Activated naive CD8-positive, alpha-beta T cell treated with anti-CD3 and anti-CD28 coated beads, Interleukin-2, amount 50 U/mL, for 24 hours (primary cell): Measurements from ENCODE around the gene BDKRB2.

Experiments
- ATAC-seq: fragments of 150-1000 bp; cut with Tn5 transposase; one replicate; pipeline ENCODE4 v1.10.0; 2021
- DNase-seq: peaks from one replicate; pipeline ENCODE4 v3.0.0; 2021
- H3K27ac Mint-ChIP-seq: one replicate; pipeline ENCODE4 v1.8.0; 2021; ENCODE audit warnings: mild to moderate bottlenecking, mixed read lengths
- H3K27me3 Mint-ChIP-seq: one replicate; pipeline ENCODE4 v1.8.0; 2021; ENCODE audit warnings: mixed read lengths
- H3K36me3 Mint-ChIP-seq: one replicate; pipeline ENCODE4 v1.8.0; 2021; ENCODE audit warnings: low read depth, mixed read lengths
- H3K4me1 Mint-ChIP-seq: one replicate; pipeline ENCODE4 v1.8.0; 2021; ENCODE audit warnings: mixed read lengths
- H3K4me3 Mint-ChIP-seq: one replicate; pipeline ENCODE4 v1.8.0; 2021; ENCODE audit warnings: mild to moderate bottlenecking, moderate library complexity, mixed read lengths
- H3K9me3 Mint-ChIP-seq: one replicate; pipeline ENCODE4 v1.8.0; 2021; ENCODE audit warnings: mixed read lengths

The BDKRB2 gene

GRCh38 chr14:96284430-96284829 lies 79.8 kb downstream of the BDKRB2 start:
- DNase-seq (no peak), ATAC-seq (no peak)
- Mint-ChIP-seq H3K4me1 (no peaks in the 10 kb centered on the region), H3K27ac (no peak overlapping the region), H3K9me3 (no peaks in the 10 kb centered on the region), H3K36me3 (peaks cover 19% of the 10 kb centered on the region), H3K4me3 (no peak overlapping the region), H3K27me3 (no peaks in the 10 kb centered on the region)

GRCh38 chr14:96285667-96286066 lies 81.0 kb downstream of the BDKRB2 start:
- DNase-seq: no peak
- peaks cover 23% of the 10 kb centered on the region for H3K36me3 Mint-ChIP-seq
- no peak overlapping the region for H3K27ac Mint-ChIP-seq
- H3K27me3 Mint-ChIP-seq: no peaks in the 10 kb centered on the region
- no peak for ATAC-seq
- no peaks in the 10 kb centered on the region for H3K9me3 Mint-ChIP-seq
- no peak overlapping the region for H3K4me3 Mint-ChIP-seq
- no peaks in the 10 kb centered on the region for H3K4me1 Mint-ChIP-seq

GRCh38 chr14:96286251-96286650 lies 81.6 kb downstream of the BDKRB2 start:
- H3K27ac Mint-ChIP-seq: no peak overlapping the region
- DNase-seq (no peak), ATAC-seq (no peak)
- H3K9me3 Mint-ChIP-seq: no peaks in the 10 kb centered on the region
- H3K4me1 Mint-ChIP-seq: no peaks in the 10 kb centered on the region
- H3K36me3 Mint-ChIP-seq: peaks cover 24% of the 10 kb centered on the region
- no peak overlapping the region for H3K4me3 Mint-ChIP-seq
- H3K27me3 Mint-ChIP-seq: no peaks in the 10 kb centered on the region

GRCh38 chr14:96287856-96288255 lies 83.2 kb downstream of the BDKRB2 start:
- ATAC-seq: no peak
- H3K9me3 Mint-ChIP-seq: no peaks in the 10 kb centered on the region
- H3K27ac Mint-ChIP-seq: no peak overlapping the region
- H3K36me3 Mint-ChIP-seq: peaks cover 29% of the 10 kb centered on the region
- no peak overlapping the region for H3K4me3 Mint-ChIP-seq
- no peaks in the 10 kb centered on the region for H3K4me1 Mint-ChIP-seq
- DNase-seq: no peak
- no peaks in the 10 kb centered on the region for H3K27me3 Mint-ChIP-seq
